Lung (tissue), 12 donors: Measurements from ENCODE around the gene NKAIN2. TPM values are rescaled to one million over a fixed set of nuclear protein-coding genes. Genes with fewer than 3 reads are reported as not detected.

Source experiments
- ATAC-seq: fragments of 200-7000 bp; cut with Tn5 transposase; one replicate; pipeline ENCODE4 v1.9.1; 2020; ENCODE audit warnings: moderate number of reproducible peaks; ENCODE audit not compliant: insufficient read depth, low FRiP score
- DNase-seq, 3 donors: peaks; one replicate each; pipeline ENCODE4 v3.0.0-alpha.2; 2013 to 2017
- H3K27ac ChIP-seq, 2 donors: one replicate each; pipeline ENCODE4 v1.5.1; 2013; ENCODE audit warnings: mild to moderate bottlenecking in 2 of 2, moderate library complexity in 2 of 2, control low read depth in 1 of 2, inconsistent platforms in 1 of 2, low read depth in 1 of 2, low read length in 1 of 2
- H3K27me3 ChIP-seq, 3 donors: one replicate each; pipeline ENCODE4 v1.5.1; 2013; ENCODE audit warnings: low read length in 2 of 3; ENCODE audit not compliant: control insufficient read depth in 3 of 3, insufficient read depth in 3 of 3
- H3K36me3 ChIP-seq, 4 donors: one replicate each; pipeline ENCODE4 v1.5.1; 2013; ENCODE audit warnings: low read length in 4 of 4, mild to moderate bottlenecking in 1 of 4, moderate library complexity in 1 of 4; ENCODE audit not compliant: control insufficient read depth in 4 of 4, insufficient read depth in 4 of 4
- H3K4me1 ChIP-seq, 5 donors: one replicate each; pipeline ENCODE4 v1.5.1; 2013; ENCODE audit warnings: low read length in 5 of 5, mild to moderate bottlenecking in 2 of 5, moderate library complexity in 1 of 5; ENCODE audit not compliant: control insufficient read depth in 5 of 5, insufficient read depth in 5 of 5
- H3K4me3 ChIP-seq: one replicate; pipeline ENCODE4 v1.5.1; 2013; ENCODE audit warnings: mild to moderate bottlenecking, control low read depth, moderate library complexity
- H3K9ac ChIP-seq, 2 donors: one replicate each; pipeline ENCODE4 v1.5.1; 2013; ENCODE audit warnings: low read length in 2 of 2, control low read depth in 1 of 2; ENCODE audit not compliant: insufficient read depth in 1 of 2
- H3K9me3 ChIP-seq, 4 donors: one replicate each; pipeline ENCODE4 v1.5.1; 2013; ENCODE audit warnings: low read length in 3 of 4, mild to moderate bottlenecking in 1 of 4, moderate library complexity in 1 of 4; ENCODE audit not compliant: control insufficient read depth in 4 of 4, insufficient read depth in 3 of 4
- WGBS, 2 donors: extraction: QIAGEN DNeasy Blood & Tissue Kit; methylation state at CpG; one replicate each; pipeline ENCODE4 v1.1.7; 2013; 5-methylcytosine and 5-hydroxymethylcytosine counted together
- polyA plus RNA-seq, 2 donors: library from polyadenylated mRNA; stranded (reverse); fragments of 200-250 nt; gene quantifications; one replicate each; pipeline ENCODE4 v1.2.1, GENCODE V29; 2013
- total RNA-seq, 2 donors: library from RNA; depleted of rRNA in 1 of 2; stranded (reverse); fragments of >200 nt in 1 of 2; gene quantifications; one replicate each; pipeline ENCODE4 v1.2.1, GENCODE V29; 2014 to 2021
- TF ChIP-seq, protein P1 (sequence below): IDR thresholded peaks from 2 replicates; pipeline ENCODE4 v1.5.1; 2012; ENCODE audit warnings: mild to moderate bottlenecking; ENCODE audit errors: control extremely low read depth, extremely low read depth
- donor health status: control.
- donor health status: control.
- donor health status: Bipolar disorder and iron deficiency.
- donor health status: healthy.
- donor health status: DM: yes; HTN: yes; CAD: no.

The NKAIN2 gene
- total and polyA plus RNA-seq, 4 donors, result 0.01 to 4.4 TPM; not detected in 2

DNA sequence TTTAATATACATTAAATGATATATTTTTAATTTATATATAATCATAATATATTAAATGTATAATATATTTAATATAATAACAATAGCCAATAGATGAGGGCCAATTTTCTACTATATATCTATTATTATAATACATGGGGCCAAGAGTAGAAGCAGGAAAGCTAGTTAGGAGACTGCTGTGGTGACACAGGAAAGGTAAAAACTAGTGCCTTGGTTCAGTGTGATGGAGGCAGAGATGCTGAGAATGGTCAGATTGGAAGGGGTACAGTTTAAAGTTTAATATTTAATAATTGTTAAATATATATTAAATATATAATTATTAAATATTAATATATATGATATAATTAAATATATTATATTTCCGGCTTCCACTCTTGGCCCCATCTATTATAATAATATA lies 1055.7 kb downstream of the NKAIN2 start:
- Histone ChIP-seq H3K27ac (no peak overlapping the region), H3K36me3 (no peaks in the 10 kb centered on the region), H3K9me3 (no peaks in the 10 kb centered on the region), H3K9ac (no peak overlapping the region), H3K27me3 (no peaks in the 10 kb centered on the region), H3K4me3 (no peak overlapping the region), H3K4me1 (no peaks in the 10 kb centered on the region)
- 93 to 95% methylated on average over 1 of the region's 1 CpG for WGBS, 2 donors
- TF ChIP-seq, protein P1, sequence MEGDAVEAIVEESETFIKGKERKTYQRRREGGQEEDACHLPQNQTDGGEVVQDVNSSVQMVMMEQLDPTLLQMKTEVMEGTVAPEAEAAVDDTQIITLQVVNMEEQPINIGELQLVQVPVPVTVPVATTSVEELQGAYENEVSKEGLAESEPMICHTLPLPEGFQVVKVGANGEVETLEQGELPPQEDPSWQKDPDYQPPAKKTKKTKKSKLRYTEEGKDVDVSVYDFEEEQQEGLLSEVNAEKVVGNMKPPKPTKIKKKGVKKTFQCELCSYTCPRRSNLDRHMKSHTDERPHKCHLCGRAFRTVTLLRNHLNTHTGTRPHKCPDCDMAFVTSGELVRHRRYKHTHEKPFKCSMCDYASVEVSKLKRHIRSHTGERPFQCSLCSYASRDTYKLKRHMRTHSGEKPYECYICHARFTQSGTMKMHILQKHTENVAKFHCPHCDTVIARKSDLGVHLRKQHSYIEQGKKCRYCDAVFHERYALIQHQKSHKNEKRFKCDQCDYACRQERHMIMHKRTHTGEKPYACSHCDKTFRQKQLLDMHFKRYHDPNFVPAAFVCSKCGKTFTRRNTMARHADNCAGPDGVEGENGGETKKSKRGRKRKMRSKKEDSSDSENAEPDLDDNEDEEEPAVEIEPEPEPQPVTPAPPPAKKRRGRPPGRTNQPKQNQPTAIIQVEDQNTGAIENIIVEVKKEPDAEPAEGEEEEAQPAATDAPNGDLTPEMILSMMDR, result no peak
- DNase-seq (no peak), ATAC-seq (no peak)

DNA sequence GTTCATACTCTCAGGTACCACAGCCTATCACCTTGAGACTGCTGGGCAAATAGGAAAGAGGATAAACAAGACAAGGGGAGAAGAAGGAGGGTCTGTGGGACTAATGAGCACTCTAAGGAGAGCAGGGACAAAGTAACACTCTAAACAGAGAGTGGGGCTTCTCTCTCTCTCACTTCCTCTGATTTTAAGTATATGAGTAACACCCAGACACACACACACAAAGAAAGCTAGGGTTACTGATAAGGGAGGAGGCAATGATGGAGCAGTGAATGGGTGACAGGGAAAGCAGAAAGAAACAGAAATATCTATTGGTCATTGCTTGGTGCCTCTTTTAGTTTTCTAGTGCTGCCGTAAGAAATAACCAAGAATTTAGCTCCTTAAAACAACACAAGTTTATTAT lies 1062.4 kb downstream of the NKAIN2 start:
- no peaks in the 10 kb centered on the region for H3K27me3 ChIP-seq
- H3K4me3 ChIP-seq, result no peak overlapping the region
- ATAC-seq (no peak), DNase-seq (no peak)
- 92 to 96% methylated on average over 1 of the region's 1 CpG for WGBS, 2 donors
- H3K9ac ChIP-seq, result no peak overlapping the region
- no peak overlapping the region for H3K27ac ChIP-seq
- TF ChIP-seq, protein P1, result no peak
- H3K4me1 ChIP-seq, result peaks cover 0 to 7% (median 0%) of the 10 kb centered on the region in 5 donors
- H3K36me3 ChIP-seq, result no peaks in the 10 kb centered on the region
- H3K9me3 ChIP-seq, result no peaks in the 10 kb centered on the region

DNA sequence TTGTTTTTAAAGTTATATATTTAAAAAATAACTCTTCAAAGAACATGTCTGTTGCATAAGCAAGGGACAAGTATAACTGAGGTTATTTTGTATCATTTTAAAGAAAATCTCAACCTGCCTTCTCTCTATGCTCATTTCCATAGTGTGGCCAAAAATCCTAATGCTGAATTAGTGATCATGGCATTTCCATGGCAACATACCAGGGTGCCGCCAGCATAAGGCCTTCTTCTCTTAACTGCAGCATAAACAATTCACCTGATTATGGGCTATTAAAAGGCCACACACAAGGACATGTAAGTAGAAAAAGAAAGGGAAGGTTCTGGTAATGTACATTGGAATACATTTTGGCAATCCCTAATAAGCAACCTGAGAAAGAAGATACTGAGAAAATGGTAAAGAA lies 1063.5 kb downstream of the NKAIN2 start:
- Histone ChIP-seq H3K27me3 (no peaks in the 10 kb centered on the region), H3K9me3 (no peaks in the 10 kb centered on the region), H3K27ac (no peak overlapping the region), H3K4me1 (peaks cover 0 to 7% (median 0%) of the 10 kb centered on the region in 5 donors), H3K36me3 (no peaks in the 10 kb centered on the region), H3K9ac (no peak overlapping the region), H3K4me3 (no peak overlapping the region)
- ATAC-seq (no peak), DNase-seq (no peak)
- WGBS, 2 donors, result 1 to 95% methylated on average over 1 of the region's 1 CpG
- TF ChIP-seq, protein P1, result no peak

DNA sequence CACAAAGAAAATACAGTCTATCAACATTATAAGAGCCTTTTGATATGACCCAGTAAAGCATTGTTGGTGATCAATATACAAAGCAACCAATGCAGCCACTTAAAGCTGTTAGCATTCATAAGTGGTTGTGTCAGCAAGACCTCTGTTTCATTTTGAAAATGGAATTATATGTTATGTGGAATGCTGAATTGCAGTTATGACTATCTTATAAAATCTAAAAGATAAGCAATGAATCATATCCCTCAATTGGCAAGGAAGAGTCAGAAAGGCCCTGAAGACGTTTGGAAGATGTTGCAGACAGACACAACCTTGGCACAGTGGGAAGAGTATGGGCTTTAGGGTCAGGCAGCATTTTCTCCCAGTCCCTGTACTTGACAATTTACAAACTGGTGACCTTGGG lies 1064.8 kb downstream of the NKAIN2 start:
- Histone ChIP-seq H3K4me1 (peaks cover 0 to 7% (median 0%) of the 10 kb centered on the region in 5 donors), H3K4me3 (no peak overlapping the region), H3K9ac (no peak overlapping the region), H3K27me3 (no peaks in the 10 kb centered on the region), H3K36me3 (no peaks in the 10 kb centered on the region), H3K9me3 (no peaks in the 10 kb centered on the region), H3K27ac (no peak overlapping the region)
- ATAC-seq, result no peak
- TF ChIP-seq, protein P1, result no peak
- DNase-seq, result no peak
- WGBS, 2 donors, result 24 to 50% methylated on average over 1 of the region's 1 CpG
